Gastroesophageal sphincter (tissue), 3 donors: Measurements from ENCODE around the gene KCNMA1.

Experiments
- EP300 ChIP-seq: sonication (generic); formaldehyde crosslinking; IDR thresholded peaks from one replicate; pipeline ENCODE4 v1.6.1; 2017; ENCODE audit warnings: antibody characterized with exemption, mild to moderate bottlenecking
- POLR2A ChIP-seq, 2 donors: fragments of 450-650 bp; IDR thresholded peaks; one replicate each; pipeline ENCODE4 v1.6.1; 2017; ENCODE audit warnings: antibody characterized with exemption in 2 of 2, mild to moderate bottlenecking in 2 of 2, moderate library complexity in 1 of 2
- POLR2AphosphoS5 ChIP-seq: sonication (generic); formaldehyde crosslinking; IDR thresholded peaks from one replicate; pipeline ENCODE4 v1.6.1; 2017; ENCODE audit warnings: antibody characterized with exemption
- TF ChIP-seq, protein P1 (sequence below), 4 experiments: fragments of 200-600 bp in 2 of 4; fragments of 450-650 bp in 2 of 4; sonication (generic) in 1 of 4; IDR thresholded peaks; one replicate each; pipeline ENCODE4 v1.5.1; 2017 to 2019; ENCODE audit warnings: antibody characterized with exemption in 4 of 4, mild to moderate bottlenecking in 2 of 4, moderate library complexity in 2 of 4

DNA sequence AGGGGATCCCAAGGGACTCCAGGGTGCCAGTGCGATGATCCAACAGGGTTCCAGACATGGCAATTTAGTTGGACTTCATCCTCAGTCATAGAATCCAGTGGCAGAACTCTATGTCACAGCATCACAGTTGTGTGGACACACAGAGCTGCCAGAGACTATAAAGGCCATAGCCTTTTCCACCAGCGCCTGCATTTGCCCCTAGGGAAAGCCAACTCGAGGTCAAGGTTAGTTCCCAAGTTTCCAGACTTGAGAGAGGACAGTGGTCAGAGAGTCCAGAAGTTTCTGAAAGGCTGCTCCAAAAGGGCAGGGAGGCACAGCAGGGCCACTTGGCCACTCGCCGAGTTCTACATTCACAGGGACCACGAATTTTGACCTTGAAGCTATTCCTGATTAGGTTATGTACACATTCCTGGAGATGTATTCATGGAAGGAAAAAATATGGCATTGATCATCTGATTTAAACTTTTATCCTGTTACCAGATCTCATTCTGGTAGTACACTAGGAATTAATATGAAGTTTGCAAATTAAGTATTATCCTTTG is 170.1 kb downstream of the KCNMA1 start:
- no peak for TF ChIP-seq POLR2AphosphoS5
- TF ChIP-seq, protein P1, sequence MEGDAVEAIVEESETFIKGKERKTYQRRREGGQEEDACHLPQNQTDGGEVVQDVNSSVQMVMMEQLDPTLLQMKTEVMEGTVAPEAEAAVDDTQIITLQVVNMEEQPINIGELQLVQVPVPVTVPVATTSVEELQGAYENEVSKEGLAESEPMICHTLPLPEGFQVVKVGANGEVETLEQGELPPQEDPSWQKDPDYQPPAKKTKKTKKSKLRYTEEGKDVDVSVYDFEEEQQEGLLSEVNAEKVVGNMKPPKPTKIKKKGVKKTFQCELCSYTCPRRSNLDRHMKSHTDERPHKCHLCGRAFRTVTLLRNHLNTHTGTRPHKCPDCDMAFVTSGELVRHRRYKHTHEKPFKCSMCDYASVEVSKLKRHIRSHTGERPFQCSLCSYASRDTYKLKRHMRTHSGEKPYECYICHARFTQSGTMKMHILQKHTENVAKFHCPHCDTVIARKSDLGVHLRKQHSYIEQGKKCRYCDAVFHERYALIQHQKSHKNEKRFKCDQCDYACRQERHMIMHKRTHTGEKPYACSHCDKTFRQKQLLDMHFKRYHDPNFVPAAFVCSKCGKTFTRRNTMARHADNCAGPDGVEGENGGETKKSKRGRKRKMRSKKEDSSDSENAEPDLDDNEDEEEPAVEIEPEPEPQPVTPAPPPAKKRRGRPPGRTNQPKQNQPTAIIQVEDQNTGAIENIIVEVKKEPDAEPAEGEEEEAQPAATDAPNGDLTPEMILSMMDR (IDR thresholded peaks at IDR 0.05), result no peak
- no peak for TF ChIP-seq EP300
- no peak for TF ChIP-seq POLR2A (IDR thresholded peaks at IDR 0.05)
